ENCODE results near the gene FADS3.

DNA sequence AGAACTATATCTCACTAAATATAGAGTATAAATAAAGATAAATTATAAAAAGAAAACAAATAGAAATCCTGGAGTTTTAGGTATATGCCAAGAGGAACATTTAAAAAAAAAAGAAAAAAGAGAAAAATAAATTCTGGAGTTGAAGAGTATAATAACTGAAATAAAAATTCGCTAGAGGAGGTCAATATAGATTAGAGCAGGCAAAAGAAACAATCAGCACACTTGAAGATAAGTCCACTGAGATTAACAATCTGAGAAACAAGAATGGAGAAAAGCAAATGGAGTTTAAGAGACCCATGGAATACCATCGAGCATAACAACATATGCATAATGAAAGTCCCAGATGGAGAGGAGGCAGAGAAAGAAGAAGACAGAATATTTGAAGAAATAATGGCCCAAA, 44.5 kb upstream of the FADS3 start:
- TF ChIP-seq, protein P1, sequence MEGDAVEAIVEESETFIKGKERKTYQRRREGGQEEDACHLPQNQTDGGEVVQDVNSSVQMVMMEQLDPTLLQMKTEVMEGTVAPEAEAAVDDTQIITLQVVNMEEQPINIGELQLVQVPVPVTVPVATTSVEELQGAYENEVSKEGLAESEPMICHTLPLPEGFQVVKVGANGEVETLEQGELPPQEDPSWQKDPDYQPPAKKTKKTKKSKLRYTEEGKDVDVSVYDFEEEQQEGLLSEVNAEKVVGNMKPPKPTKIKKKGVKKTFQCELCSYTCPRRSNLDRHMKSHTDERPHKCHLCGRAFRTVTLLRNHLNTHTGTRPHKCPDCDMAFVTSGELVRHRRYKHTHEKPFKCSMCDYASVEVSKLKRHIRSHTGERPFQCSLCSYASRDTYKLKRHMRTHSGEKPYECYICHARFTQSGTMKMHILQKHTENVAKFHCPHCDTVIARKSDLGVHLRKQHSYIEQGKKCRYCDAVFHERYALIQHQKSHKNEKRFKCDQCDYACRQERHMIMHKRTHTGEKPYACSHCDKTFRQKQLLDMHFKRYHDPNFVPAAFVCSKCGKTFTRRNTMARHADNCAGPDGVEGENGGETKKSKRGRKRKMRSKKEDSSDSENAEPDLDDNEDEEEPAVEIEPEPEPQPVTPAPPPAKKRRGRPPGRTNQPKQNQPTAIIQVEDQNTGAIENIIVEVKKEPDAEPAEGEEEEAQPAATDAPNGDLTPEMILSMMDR (IDR thresholded peaks at IDR 0.05): no peak
- TF ChIP-seq POLR2A (IDR thresholded peaks at IDR 0.05) (no peak), POLR2AphosphoS5 (IDR thresholded peaks at IDR 0.05) (no peak), EP300 (IDR thresholded peaks at IDR 0.05; ENCODE audit: low read depth) (no peak)
